HG02973 (cell line): ENCODE measurements around the gene STAC.

Source experiments
- ATAC-seq: cut with Tn5 transposase; IDR thresholded peaks from one replicate; pipeline ENCODE4 v1.9.1; 2021; ENCODE audit warnings: moderate library complexity; ENCODE audit not compliant: unreplicated experiment

The STAC gene

GRCh38 chr3:36511791-36512486 lies 131.6 kb downstream of the STAC start:
- no peak for ATAC-seq

- ATAC-seq: no peak
Observed at GRCh38 chr3:36512555-36512954, 132.3 kb downstream of the STAC start.

- ATAC-seq: no peak
Observed at GRCh38 chr3:36514171-36514570, 133.9 kb downstream of the STAC start.

- ATAC-seq: no peak
Observed at GRCh38 chr3:36519682-36520081, 139.4 kb downstream of the STAC start.

GRCh38 chr3:36520241-36521006 lies 140.1 kb downstream of the STAC start:
- no peak for ATAC-seq

- no peak for ATAC-seq
Observed at GRCh38 chr3:36521007-36521379, 140.7 kb downstream of the STAC start.

- ATAC-seq: no peak
Observed at GRCh38 chr3:36524560-36524959, 144.3 kb downstream of the STAC start.

GRCh38 chr3:36525115-36525801 lies 145.0 kb downstream of the STAC start:
- no peak for ATAC-seq

- no peak for ATAC-seq
Observed at GRCh38 chr3:36538136-36538749, 157.9 kb downstream of the STAC start.

GRCh38 chr3:36540888-36541518 lies 160.7 kb downstream of the STAC start:
- no peak for ATAC-seq

- ATAC-seq: no peak
Observed at GRCh38 chr3:36542186-36542585, 161.9 kb downstream of the STAC start.

GRCh38 chr3:36543276-36543997 lies 163.1 kb downstream of the STAC start:
- ATAC-seq: no peak

GRCh38 chr3:36546226-36546625 lies 165.9 kb downstream of the STAC start:
- no peak for ATAC-seq

GRCh38 chr3:36548712-36549111 lies 168.4 kb downstream of the STAC start:
- ATAC-seq: no peak

GRCh38 chr3:36557021-36557707 lies 176.9 kb downstream of the STAC start:
- ATAC-seq: peak; percentile 89

GRCh38 chr3:36557708-36558421 lies 177.6 kb downstream of the STAC start:
- no peak for ATAC-seq

- ATAC-seq: no peak
Observed at GRCh38 chr3:36558961-36559360, 178.7 kb downstream of the STAC start.

GRCh38 chr3:36560685-36561084 lies 180.4 kb downstream of the STAC start:
- no peak for ATAC-seq

GRCh38 chr3:36561601-36562000 lies 181.3 kb downstream of the STAC start:
- no peak for ATAC-seq
